Measurements from ENCODE around the gene YY1. TPM values are rescaled to one million over a fixed set of nuclear protein-coding genes. Genes with fewer than 3 reads are reported as not detected.

YY1 gene
- total RNA-seq, 1 experiment from 2014 or later: 83.1 TPM

GRCh38 chr14:100317912-100318808 is 79.2 kb downstream of the YY1 start (continued):
- 0 out of 2 replicates have a peak, but pooled peaks have one; percentile 40 for TF ChIP-seq ZBTB43 (CRISPR knock-in tag; IDR thresholded peaks at IDR 0.05)
- TF ChIP-seq SP1 (CRISPR knock-in tag; conservative IDR thresholded peaks at IDR 0.05): no peak

- Mint-ChIP-seq H3K27ac (no peak overlapping the region), H3K4me3 (no peak overlapping the region), H3K36me3 (no peaks in the 10 kb centered on the region), H3K27me3 (ENCODE audit: low read depth) (no peaks in the 10 kb centered on the region), H3K9me3 (no peaks in the 10 kb centered on the region), H3K4me1 (peaks cover 3% of the 10 kb centered on the region; the same call in 1 of the 2 replicates)
- DNase-seq (ENCODE audit: low spot score): no peak
- TF ChIP-seq CBFB (CRISPR knock-in tag; IDR thresholded peaks at IDR 0.05; ENCODE audit: low read depth) (no peak), CTCF (IDR thresholded peaks at IDR 0.05) (no peak), RELA (CRISPR knock-in tag; IDR thresholded peaks at IDR 0.05; ENCODE audit: borderline replicate concordance) (no peak), ZNF423 (CRISPR knock-in tag; IDR thresholded peaks at IDR 0.05) (no peak)
- ChIA-PET CTCF (no interaction called here), POLR2A (no interaction called here)
- ATAC-seq: no peak
Measured at GRCh38 chr14:100320157-100320856, 81.4 kb downstream of the YY1 start.

- no peak for ATAC-seq
- Mint-ChIP-seq H3K4me3 (no peak overlapping the region), H3K27me3 (ENCODE audit: low read depth) (no peaks in the 10 kb centered on the region), H3K4me1 (peaks cover 3% of the 10 kb centered on the region; the same call in 1 of the 2 replicates), H3K36me3 (no peaks in the 10 kb centered on the region), H3K27ac (no peak overlapping the region; the same call in 1 of the 2 replicates), H3K9me3 (no peaks in the 10 kb centered on the region)
- POLR2A ChIA-PET: no interaction called here
- DNase-seq (ENCODE audit: low spot score): no peak
- CTCF ChIA-PET: interaction anchor here (1.0 to 1.1 kb wide), 2 partner anchors 10 to 56 kb away, joined by 3 to 4 read pairs; no protein-coding TSS in a partner anchor
- no peak for TF ChIP-seq ZNF416 (CRISPR knock-in tag; IDR thresholded peaks at IDR 0.05)
Measured at GRCh38 chr14:100321473-100322137, 82.7 kb downstream of the YY1 start.

- ChIA-PET CTCF (interaction anchor here (0.7 to 1.1 kb wide), 3 partner anchors 11 to 55 kb away, joined by 3 to 4 read pairs (median 3); no protein-coding TSS in a partner anchor), POLR2A (no interaction called here)
- TF ChIP-seq USF1 (CRISPR knock-in tag; IDR thresholded peaks at IDR 0.05) (peak; percentile 30; the same call in 1 of the 2 replicates), ARID4B (CRISPR knock-in tag; IDR thresholded peaks at IDR 0.05; ENCODE audit: borderline replicate concordance) (no peak), TEAD4 (CRISPR knock-in tag; IDR thresholded peaks at IDR 0.05) (0 out of 2 replicates have a peak, but pooled peaks have one; percentile 16), AR (CRISPR knock-in tag; IDR thresholded peaks at IDR 0.05) (no peak), TEAD1 (CRISPR knock-in tag; IDR thresholded peaks at IDR 0.05) (no peak), FOXP1 (CRISPR knock-in tag; IDR thresholded peaks at IDR 0.05; ENCODE audit: borderline replicate concordance) (no peak)
- Mint-ChIP-seq H3K27me3 (ENCODE audit: low read depth) (no peaks in the 10 kb centered on the region), H3K4me3 (no peak overlapping the region), H3K27ac (peak overlapping the region; percentile 74; the same call in 1 of the 2 replicates), H3K9me3 (no peaks in the 10 kb centered on the region), H3K36me3 (no peaks in the 10 kb centered on the region), H3K4me1 (peaks cover 3% of the 10 kb centered on the region; the same call in 1 of the 2 replicates)
- DNase-seq (ENCODE audit: low spot score) (no peak), ATAC-seq (no peak)
Measured at GRCh38 chr14:100322138-100322957, 83.4 kb downstream of the YY1 start.
